AG10803 (cell line): ENCODE measurements around the gene CPLX1.

ENCODE experiments used
- DNase-seq: peaks from one replicate; pipeline ENCODE4 v3.0.0; 2010; ENCODE audit warnings: low read depth
- H3K4me3 ChIP-seq: 2 replicates; pipeline ENCODE4 v1.5.1; 2011; ENCODE audit warnings: mild to moderate bottlenecking, low read length, control low read depth
- CTCF ChIP-seq: conservative IDR thresholded peaks from 2 replicates; pipeline ENCODE4 v1.5.1; 2011; ENCODE audit warnings: mild to moderate bottlenecking, low read length, control low read depth, inconsistent platforms

Gene CPLX1

GRCh38 chr4:828641-829271 lies 2.8 kb upstream of the CPLX1 start:
- no peak overlapping the region for H3K4me3 ChIP-seq
- DNase-seq: no peak
- 0 out of 2 replicates have a peak, but pooled peaks have one; percentile 5 for TF ChIP-seq CTCF

- no peak for TF ChIP-seq CTCF
- no peak for DNase-seq
- no peak overlapping the region for H3K4me3 ChIP-seq
Measured at GRCh38 chr4:827209-828081, 1.5 kb upstream of the CPLX1 start.

- TF ChIP-seq CTCF: no peak
- H3K4me3 ChIP-seq: no peak overlapping the region
- DNase-seq: no peak
Measured at GRCh38 chr4:826508-827208, 729 bp upstream of the CPLX1 start.

- H3K4me3 ChIP-seq: no peak overlapping the region; the same call in 1 of the 2 replicates
- TF ChIP-seq CTCF: no peak
- no peak for DNase-seq
Measured at GRCh38 chr4:825063-825970, 612 bp downstream of the CPLX1 start.

GRCh38 chr4:824461-825062 lies 1.4 kb downstream of the CPLX1 start:
- no peak overlapping the region for H3K4me3 ChIP-seq
- no peak for DNase-seq
- no peak for TF ChIP-seq CTCF

GRCh38 chr4:823761-824460 lies 2.0 kb downstream of the CPLX1 start:
- no peak for DNase-seq
- TF ChIP-seq CTCF: no peak
- H3K4me3 ChIP-seq: no peak overlapping the region
